Thoracic aorta (tissue), 2 donors: ENCODE data around the gene SEC14L2. TPM values are rescaled to one million over a fixed set of nuclear protein-coding genes. Genes with fewer than 3 reads are reported as not detected.
A peak's percentile ranks its signal among the peaks of the same experiment; 100 is the strongest.
"Not testable (repeated sequence)": the region's sequence is repeated elsewhere in the genome, so short reads cannot be mapped to it uniquely, and the experiment has no call there.

Experiments used
- ATAC-seq: fragments of 150-250 bp; one replicate; pipeline ENCODE4 v1.8.0; 2017; ENCODE audit warnings: low read depth; ENCODE audit not compliant: insufficient number of reproducible peaks, low FRiP score
- DNase-seq: peaks from one replicate; pipeline ENCODE4 v3.0.0-alpha.2; 2020; ENCODE audit warnings: low spot score
- H3K27ac ChIP-seq, 2 donors: fragments of 200-600 bp; sonication (generic); 1 replicate in 1 of 2; 2 replicates in 1 of 2; pipeline ENCODE4 v1.5.1; 2016; ENCODE audit warnings: mild to moderate bottlenecking in 2 of 2, moderate library complexity in 2 of 2
- H3K27me3 ChIP-seq: fragments of 200-600 bp; sonication (generic); replicated peaks from 2 replicates; pipeline ENCODE4 v1.6.0; 2016; ENCODE audit warnings: mild to moderate bottlenecking; ENCODE audit not compliant: insufficient read depth
- H3K36me3 ChIP-seq: fragments of 200-600 bp; sonication (generic); one replicate; pipeline ENCODE4 v1.5.1; 2016
- H3K4me1 ChIP-seq, 2 donors: fragments of 200-600 bp; sonication (generic); 1 replicate in 1 of 2; 2 replicates in 1 of 2; pipeline versions ENCODE4 v1.5.1 to v1.6.0; 2016; ENCODE audit warnings: low read depth in 2 of 2, mild to moderate bottlenecking in 1 of 2; ENCODE audit not compliant: control insufficient read depth in 1 of 2
- H3K4me3 ChIP-seq: fragments of 200-600 bp; sonication (generic); 2 replicates; pipeline ENCODE4 v1.5.1; 2016; ENCODE audit warnings: mild to moderate bottlenecking
- H3K9me3 ChIP-seq: fragments of 200-600 bp; sonication (generic); 2 replicates; pipeline ENCODE4 v1.5.1; 2016
- total RNA-seq, 2 donors: library from RNA; depleted of rRNA; stranded (reverse); fragments of >200 nt; gene quantifications; one replicate each; pipeline versions ENCODE4 v1.1.0 to v1.2.3, GENCODE V29; 2016
- TF ChIP-seq, protein P1 (sequence below): fragments of 200-600 bp; sonication (generic); IDR thresholded peaks from one replicate; pipeline ENCODE4 v1.5.1; 2019; ENCODE audit warnings: antibody characterized with exemption

SEC14L2 gene
- total RNA-seq, 2 donors from 2014 or later = 6.4 to 18.3 TPM

DNA sequence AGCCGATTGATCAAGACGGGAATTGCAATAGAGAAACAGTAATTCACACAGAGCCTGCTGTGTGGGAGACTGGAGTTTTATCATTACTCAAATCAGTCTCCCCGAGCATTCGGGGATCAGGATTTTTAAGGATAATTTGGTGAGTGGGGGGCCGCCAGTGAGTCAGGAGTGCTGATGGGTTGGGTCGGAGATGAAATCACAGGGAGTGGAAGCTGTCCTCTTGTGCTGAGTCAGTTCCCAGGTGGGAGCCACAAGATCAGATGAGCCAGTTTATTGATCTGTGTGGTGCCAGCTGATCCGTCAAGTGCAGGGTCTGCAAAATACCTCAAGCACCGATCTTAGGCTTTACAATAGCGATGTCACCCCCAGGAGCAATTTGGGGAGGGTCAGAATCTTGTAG lies 44.3 kb downstream of the SEC14L2 start:
- no peak overlapping the region for H3K4me3 ChIP-seq
- H3K9me3 ChIP-seq = no peaks in the 10 kb centered on the region
- DNase-seq (no peak), ATAC-seq (no peak)
- H3K36me3 ChIP-seq = no peaks in the 10 kb centered on the region
- TF ChIP-seq, protein P1, sequence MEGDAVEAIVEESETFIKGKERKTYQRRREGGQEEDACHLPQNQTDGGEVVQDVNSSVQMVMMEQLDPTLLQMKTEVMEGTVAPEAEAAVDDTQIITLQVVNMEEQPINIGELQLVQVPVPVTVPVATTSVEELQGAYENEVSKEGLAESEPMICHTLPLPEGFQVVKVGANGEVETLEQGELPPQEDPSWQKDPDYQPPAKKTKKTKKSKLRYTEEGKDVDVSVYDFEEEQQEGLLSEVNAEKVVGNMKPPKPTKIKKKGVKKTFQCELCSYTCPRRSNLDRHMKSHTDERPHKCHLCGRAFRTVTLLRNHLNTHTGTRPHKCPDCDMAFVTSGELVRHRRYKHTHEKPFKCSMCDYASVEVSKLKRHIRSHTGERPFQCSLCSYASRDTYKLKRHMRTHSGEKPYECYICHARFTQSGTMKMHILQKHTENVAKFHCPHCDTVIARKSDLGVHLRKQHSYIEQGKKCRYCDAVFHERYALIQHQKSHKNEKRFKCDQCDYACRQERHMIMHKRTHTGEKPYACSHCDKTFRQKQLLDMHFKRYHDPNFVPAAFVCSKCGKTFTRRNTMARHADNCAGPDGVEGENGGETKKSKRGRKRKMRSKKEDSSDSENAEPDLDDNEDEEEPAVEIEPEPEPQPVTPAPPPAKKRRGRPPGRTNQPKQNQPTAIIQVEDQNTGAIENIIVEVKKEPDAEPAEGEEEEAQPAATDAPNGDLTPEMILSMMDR = no peak
- no peak overlapping the region for H3K27ac ChIP-seq
- H3K4me1 ChIP-seq = no peaks in the 10 kb centered on the region
- no peaks in the 10 kb centered on the region for H3K27me3 ChIP-seq

- Histone ChIP-seq H3K9me3 (no peaks in the 10 kb centered on the region), H3K4me1 (no peaks in the 10 kb centered on the region), H3K36me3 (no peaks in the 10 kb centered on the region), H3K4me3 (no peak overlapping the region), H3K27ac (no peak overlapping the region), H3K27me3 (no peaks in the 10 kb centered on the region)
- TF ChIP-seq, protein P1 = peak; percentile 59
- ATAC-seq = no peak
- no peak for DNase-seq
Measured at GRCh38 chr22:30444632-30445437, 48.0 kb downstream of the SEC14L2 start.

DNA sequence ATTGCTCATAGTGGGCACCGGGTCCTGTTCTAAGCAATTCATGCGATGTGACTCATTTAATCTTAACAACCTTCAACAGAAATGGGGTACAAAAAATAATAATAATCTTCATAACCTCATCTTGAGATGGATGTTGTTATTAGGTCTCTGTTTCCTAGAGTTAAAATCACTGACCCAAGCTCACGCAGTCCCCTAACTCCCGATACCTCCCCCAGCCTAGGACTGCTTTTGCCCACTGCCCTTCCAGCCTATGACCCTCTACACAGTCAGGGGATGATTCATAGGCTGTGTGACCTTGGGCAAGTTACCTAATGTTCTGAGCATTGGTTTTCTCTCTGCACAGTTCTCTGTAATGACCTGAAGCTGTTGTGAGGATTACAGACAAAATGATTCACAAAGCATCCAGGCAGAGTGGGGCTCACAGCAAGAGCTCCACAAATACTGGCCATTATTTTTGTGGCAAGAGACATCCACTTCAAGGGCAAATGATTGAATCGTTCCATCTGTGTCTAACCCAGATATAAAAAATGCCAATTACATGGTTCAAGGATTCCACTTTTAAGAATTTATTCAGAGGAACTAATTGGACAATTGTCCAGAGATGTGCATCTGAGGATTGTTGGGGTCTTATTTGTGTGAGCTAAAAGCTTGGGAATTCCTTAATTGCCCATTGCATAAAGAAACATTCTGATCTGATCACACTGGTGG lies 48.8 kb downstream of the SEC14L2 start:
- Histone ChIP-seq H3K36me3 (no peaks in the 10 kb centered on the region), H3K4me1 (no peaks in the 10 kb centered on the region), H3K27me3 (no peaks in the 10 kb centered on the region), H3K4me3 (no peak overlapping the region), H3K9me3 (no peaks in the 10 kb centered on the region), H3K27ac (no peak overlapping the region)
- DNase-seq = no peak
- ATAC-seq = no peak
- TF ChIP-seq, protein P1 = no peak

- DNase-seq (no peak), ATAC-seq (no peak)
- Histone ChIP-seq H3K9me3 (no peaks in the 10 kb centered on the region), H3K27ac (no peak overlapping the region), H3K27me3 (no peaks in the 10 kb centered on the region), H3K4me1 (no peaks in the 10 kb centered on the region), H3K4me3 (no peak overlapping the region), H3K36me3 (no peaks in the 10 kb centered on the region)
- TF ChIP-seq, protein P1 = no peak
Measured at GRCh38 chr22:30447656-30448055, 50.8 kb downstream of the SEC14L2 start.

- DNase-seq, H3K4me1 ChIP-seq, H3K9me3 ChIP-seq, H3K4me3 ChIP-seq, H3K27me3 ChIP-seq, H3K36me3 ChIP-seq, ATAC-seq, H3K27ac ChIP-seq: not testable (repeated sequence)
Measured at GRCh38 chr22:30451488-30451887, 54.7 kb downstream of the SEC14L2 start.
